HCT116 (cell line): ENCODE measurements around the gene ALG8. TPM values are rescaled to one million over a fixed set of nuclear protein-coding genes. Genes with fewer than 3 reads are reported as not detected.

Experiments used
- ATAC-seq: fragments of 200-7000 bp; cut with Tn5 transposase; 2 replicates; pipeline ENCODE4 v1.9.1; 2020; ENCODE audit warnings: mild to moderate bottlenecking, moderate library complexity
- BruUV-seq: library from RNA; stranded (reverse); fragments of 400-500 nt; replicated peaks from 2 replicates; lab custom pipeline; 2021; lab: Mats Ljungman, UMichigan
- CTCF ChIA-PET: fragments of 300-600 bp; sonication (Branson Sonifier 250); formaldehyde crosslinking; loops from one replicate; lab custom pipeline; 2021; ENCODE audit warnings: antibody characterized with exemption; lab: Charles Lee
- POLR2A ChIA-PET: fragments of 300-600, 350-600 bp; sonication (Branson Sonifier 250); formaldehyde crosslinking; loops from one replicate; lab custom pipeline; 2021; ENCODE audit warnings: antibody characterized with exemption; lab: Charles Lee
- RAD21 ChIA-PET, 2 experiments: fragments of 300-600 bp; sonication (Branson Sonifier 250); formaldehyde crosslinking; loops; one replicate each; lab custom pipeline; 2023; ENCODE audit warnings: low total read pairs in 2 of 2; ENCODE audit not compliant: uncharacterized antibody in 2 of 2, unreplicated experiment in 2 of 2, low non-redundant PET in 1 of 2; lab: Charles Lee
- DNase-seq: peaks from one replicate; pipeline ENCODE4 v3.0.0-alpha.2; 2010; ENCODE audit warnings: low read depth, low spot score
- H2AFZ ChIP-seq: fragments of 200-600 bp; shearing (Covaris generic), sonication (generic); 2 replicates; pipeline ENCODE4 v1.6.1; 2017; ENCODE audit warnings: low read depth, mixed run types, mixed read lengths, antibody characterized with exemption, low read length; ENCODE audit not compliant: poor library complexity, severe bottlenecking
- H3K27ac ChIP-seq: 2 replicates; pipeline ENCODE4 v1.5.1; 2012; ENCODE audit warnings: low read depth, low read length
- H3K27me3 ChIP-seq: fragments of 200-600 bp; sonication (generic); 2 replicates; pipeline ENCODE4 v1.6.1; 2016; ENCODE audit warnings: mixed run types, low read length, mixed read lengths; ENCODE audit not compliant: insufficient read depth
- H3K36me3 ChIP-seq, 2 experiments: fragments of 200-500 bp in 1 of 2; fragments of 200-600 bp in 1 of 2; sonication (Bioruptor generic) in 1 of 2; sonication (generic) in 1 of 2; 2 replicates each; pipeline versions ENCODE4 v1.5.1 to v1.6.1; 2014 to 2016; ENCODE audit warnings: low read length in 2 of 2, inconsistent platforms in 1 of 2, mixed read lengths in 1 of 2, mixed run types in 1 of 2; ENCODE audit not compliant: insufficient read depth in 2 of 2, control insufficient read depth in 1 of 2
- H3K4me1 ChIP-seq, 2 experiments: fragments of 200-600 bp in 1 of 2; sonication (generic) in 1 of 2; 2 replicates each; pipeline versions ENCODE4 v1.5.1 to v1.6.1; 2012 to 2017; ENCODE audit warnings: low read length in 2 of 2, inconsistent platforms in 1 of 2, mild to moderate bottlenecking in 1 of 2, mixed read lengths in 1 of 2, mixed run types in 1 of 2, moderate library complexity in 1 of 2; ENCODE audit not compliant: insufficient read depth in 2 of 2, control insufficient read depth in 1 of 2
- H3K4me2 ChIP-seq: fragments of 200-600 bp; sonication (generic); 2 replicates; pipeline ENCODE4 v1.6.1; 2017; ENCODE audit warnings: mixed run types, low read length, mixed read lengths
- H3K4me3 ChIP-seq, 2 experiments: fragments of 200-600 bp in 1 of 2; sonication (generic) in 1 of 2; replicated peaks in 1 of 2; 2 replicates each; pipeline ENCODE4 v1.5.1; 2011 to 2016; ENCODE audit warnings: low read length in 2 of 2, control low read depth in 1 of 2, low read depth in 1 of 2, mild to moderate bottlenecking in 1 of 2, mixed read lengths in 1 of 2, mixed run types in 1 of 2
- H3K79me2 ChIP-seq: fragments of 200-600 bp; sonication (generic); 2 replicates; pipeline ENCODE4 v1.6.1; 2017; ENCODE audit warnings: mild to moderate bottlenecking, mixed run types, low read length, moderate library complexity, mixed read lengths; ENCODE audit not compliant: insufficient read depth
- H3K9ac ChIP-seq: fragments of 200-600 bp; sonication (generic); 2 replicates; pipeline ENCODE4 v1.6.1; 2016; ENCODE audit warnings: low read length, mixed read lengths
- H3K9me2 ChIP-seq: fragments of 200-600 bp; sonication (generic), shearing (Covaris generic); 2 replicates; pipeline ENCODE4 v1.6.1; 2017; ENCODE audit warnings: mixed run types, mild to moderate bottlenecking, moderate library complexity; ENCODE audit not compliant: insufficient read depth
- H3K9me3 ChIP-seq, 2 experiments: fragments of 200-500 bp in 1 of 2; fragments of 200-600 bp in 1 of 2; sonication (Bioruptor generic) in 1 of 2; sonication (generic) in 1 of 2; 2 replicates each; pipeline ENCODE4 v1.6.1; 2014 to 2017; ENCODE audit warnings: low read length in 2 of 2, mixed read lengths in 2 of 2, inconsistent platforms in 1 of 2, low read depth in 1 of 2, mild to moderate bottlenecking in 1 of 2, mixed run types in 1 of 2, moderate library complexity in 1 of 2; ENCODE audit not compliant: control insufficient read depth in 1 of 2, insufficient read depth in 1 of 2
- H4K20me1 ChIP-seq: fragments of 200-600 bp; sonication (generic), shearing (Covaris generic); 2 replicates; pipeline ENCODE4 v1.6.1; 2017; ENCODE audit warnings: mixed run types, mild to moderate bottlenecking, moderate library complexity; ENCODE audit not compliant: insufficient read depth
- ATF3 ChIP-seq: IDR thresholded peaks from 2 replicates; pipeline ENCODE4 v1.6.1; 2012
- CBX3 ChIP-seq: IDR thresholded peaks from 2 replicates; pipeline ENCODE4 v1.6.1; 2012; ENCODE audit warnings: low read depth
- CEBPB ChIP-seq: IDR thresholded peaks from 2 replicates; pipeline ENCODE4 v1.6.1; 2012; ENCODE audit warnings: low read depth
- CTCF ChIP-seq, 3 experiments: fragments of 200-600 bp in 1 of 3; sonication (generic) in 1 of 3; IDR thresholded peaks in 2 of 3; conservative IDR thresholded peaks in 1 of 3; 2 replicates each; pipeline ENCODE4 v1.5.1; 2012 to 2017; ENCODE audit warnings: low read depth in 2 of 3, low read length in 2 of 3, antibody characterized with exemption in 1 of 3, borderline replicate concordance in 1 of 3, control low read depth in 1 of 3, mild to moderate bottlenecking in 1 of 3, mixed read lengths in 1 of 3, mixed run types in 1 of 3, moderate library complexity in 1 of 3; ENCODE audit not compliant: insufficient read depth in 1 of 3
- EGR1 ChIP-seq: IDR thresholded peaks from 2 replicates; pipeline ENCODE4 v1.6.1; 2012; ENCODE audit warnings: low read depth
- ELF1 ChIP-seq: IDR thresholded peaks from 2 replicates; pipeline ENCODE4 v1.6.1; 2012; ENCODE audit warnings: low read depth, borderline replicate concordance
- EZH2 ChIP-seq: fragments of 200-600 bp; sonication (generic); IDR thresholded peaks from 2 replicates; pipeline ENCODE4 v1.6.1; 2017; ENCODE audit warnings: antibody characterized with exemption, mixed run types
- EZH2phosphoT487 ChIP-seq: fragments of 200-600 bp; IDR thresholded peaks from 2 replicates; pipeline ENCODE4 v1.6.1; 2018; ENCODE audit warnings: antibody characterized with exemption, borderline replicate concordance
- FOSL1 ChIP-seq: IDR thresholded peaks from 2 replicates; pipeline ENCODE4 v1.6.1; 2012; ENCODE audit warnings: low read depth
- JUND ChIP-seq: IDR thresholded peaks from 2 replicates; pipeline ENCODE4 v1.6.1; 2012
- MAX ChIP-seq: IDR thresholded peaks from 2 replicates; pipeline ENCODE4 v1.6.1; 2012
- POLR2A ChIP-seq: IDR thresholded peaks from 2 replicates; pipeline ENCODE4 v1.7.0; 2011; ENCODE audit warnings: borderline replicate concordance; ENCODE audit not compliant: insufficient read depth, insufficient read length; ENCODE audit errors: extremely low read depth
- POLR2AphosphoS5 ChIP-seq: IDR thresholded peaks from 2 replicates; pipeline ENCODE4 v1.6.1; 2011; ENCODE audit warnings: mild to moderate bottlenecking, low read depth, low read length, moderate library complexity
- RAD21 ChIP-seq: IDR thresholded peaks from 2 replicates; pipeline ENCODE4 v1.6.1; 2012; ENCODE audit warnings: low read depth, mild to moderate bottlenecking
- SIN3A ChIP-seq: IDR thresholded peaks from 2 replicates; pipeline ENCODE4 v1.6.1; 2012; ENCODE audit warnings: low read depth
- SP1 ChIP-seq: IDR thresholded peaks from 2 replicates; pipeline ENCODE4 v1.6.1; 2012; ENCODE audit warnings: low read depth
- SRF ChIP-seq: IDR thresholded peaks from 2 replicates; pipeline ENCODE4 v1.6.1; 2012; ENCODE audit warnings: low read depth
- TCF7L2 ChIP-seq: IDR thresholded peaks from 2 replicates; pipeline ENCODE4 v1.7.0; 2011; ENCODE audit warnings: borderline replicate concordance, inconsistent platforms; ENCODE audit not compliant: insufficient read depth, insufficient read length; ENCODE audit errors: extremely low read depth
- YY1 ChIP-seq: IDR thresholded peaks from 2 replicates; pipeline ENCODE4 v1.6.1; 2011; ENCODE audit warnings: low read length, low read depth, moderate library complexity, mild to moderate bottlenecking; ENCODE audit not compliant: insufficient replicate concordance; ENCODE audit errors: extremely low read depth
- ZFX ChIP-seq: fragments of 450-650 bp; IDR thresholded peaks from 2 replicates; pipeline ENCODE4 v1.6.1; 2017
- ZNF274 ChIP-seq: fragments of 200-500 bp; sonication (Bioruptor generic); IDR thresholded peaks from 2 replicates; pipeline ENCODE4 v1.6.1; 2014; ENCODE audit warnings: mild to moderate bottlenecking, low read depth, low read length, inconsistent platforms
- intact Hi-C: fragments of 100-400 bp; cut with micrococcal nuclease; formaldehyde crosslinking; loops from 2 replicates; pipeline ENCODE4 v1.10.0; 2022
- total RNA-seq: library from RNA; stranded (reverse); gene quantifications from one replicate; pipeline ENCODE4 v1.2.1, GENCODE V29; 2021; ENCODE audit not compliant: unreplicated experiment
- TF ChIP-seq, protein P1 (sequence below): IDR thresholded peaks from 2 replicates; pipeline ENCODE4 v1.6.1; 2012; ENCODE audit warnings: low read depth

The ALG8 gene
- total RNA-seq, 1 experiment from 2014 or later, result 50.1 TPM

GRCh38 chr11:78079232-78080083 lies 60.0 kb downstream of the ALG8 start, which contains the start of gene NDUFC2:
Gene NDUFC2 (minus strand): TSS chr11:78079862. CDS start chr11:78079744, 118 bp downstream.
- Histone ChIP-seq H3K4me1 (peaks cover 0 to 17% of the 10 kb centered on the region in 2 experiments; a peak in 3 of 4 replicates), H3K9me3 (no peaks in the 10 kb centered on the region), H3K4me2 (peak within 1 kb of the TSS; percentile 91), H3K36me3 (no peaks in the 10 kb centered on the region), H4K20me1 (no peaks in the 10 kb centered on the region), H3K4me3 (peak within 1 kb of the TSS; percentile 52 to 86), H3K27ac (peak within 1 kb of the TSS; percentile 73), H3K27me3 (no peaks in the 10 kb centered on the region), H3K9me2 (no peaks in the 10 kb centered on the region), H3K79me2 (peaks cover 52% of the 10 kb centered on the region), H3K9ac (peak within 1 kb of the TSS; percentile 93), H2AFZ (peak within 1 kb of the TSS; percentile 87)
- RAD21 ChIA-PET, result no interaction called here
- TSS peak; percentile 76 for BruUV-seq
- POLR2A ChIA-PET, result no interaction called here
- intact Hi-C loops, result no loop called here
- peak; percentile 93 for ATAC-seq
- peak; percentile 57 for DNase-seq
- CTCF ChIA-PET, result interaction anchor here (1.0 kb wide), 1 partner anchor 79 kb away, joined by 3 read pairs; no protein-coding TSS in a partner anchor
- TF ChIP-seq SP1 (peak; percentile 66), POLR2A (peak; percentile 78), JUND (peak; percentile 20; the same call in 1 of the 2 replicates), RAD21 (no peak), MAX (peak; percentile 90), ELF1 (no peak), CTCF (IDR thresholded peaks at IDR 0.05 in 2 of 3, conservative IDR thresholded peaks at IDR 0.05 in 1 of 3; ENCODE audit: borderline replicate concordance in 1 of 3, insufficient read depth in 1 of 3, low read depth in 2 of 3, low read length in 2 of 3) (0 out of 6 replicates have a peak, but pooled peaks of 1 of the 3 experiments have one; percentile 13), POLR2AphosphoS5 (peak; percentile 98), EGR1 (no peak; the same call in 1 of the 2 replicates), CBX3 (peak; percentile 98), ATF3 (no peak), SIN3A (peak; percentile 94), ZNF274 (no peak), SRF (peak; percentile 85), ZFX (peak; percentile 98), EZH2phosphoT487 (no peak), TCF7L2 (peak; percentile 70), FOSL1 (no peak), CEBPB (peak; percentile 18; the same call in 1 of the 2 replicates), YY1 (peak; percentile 84), EZH2 (no peak)
- TF ChIP-seq, protein P1, sequence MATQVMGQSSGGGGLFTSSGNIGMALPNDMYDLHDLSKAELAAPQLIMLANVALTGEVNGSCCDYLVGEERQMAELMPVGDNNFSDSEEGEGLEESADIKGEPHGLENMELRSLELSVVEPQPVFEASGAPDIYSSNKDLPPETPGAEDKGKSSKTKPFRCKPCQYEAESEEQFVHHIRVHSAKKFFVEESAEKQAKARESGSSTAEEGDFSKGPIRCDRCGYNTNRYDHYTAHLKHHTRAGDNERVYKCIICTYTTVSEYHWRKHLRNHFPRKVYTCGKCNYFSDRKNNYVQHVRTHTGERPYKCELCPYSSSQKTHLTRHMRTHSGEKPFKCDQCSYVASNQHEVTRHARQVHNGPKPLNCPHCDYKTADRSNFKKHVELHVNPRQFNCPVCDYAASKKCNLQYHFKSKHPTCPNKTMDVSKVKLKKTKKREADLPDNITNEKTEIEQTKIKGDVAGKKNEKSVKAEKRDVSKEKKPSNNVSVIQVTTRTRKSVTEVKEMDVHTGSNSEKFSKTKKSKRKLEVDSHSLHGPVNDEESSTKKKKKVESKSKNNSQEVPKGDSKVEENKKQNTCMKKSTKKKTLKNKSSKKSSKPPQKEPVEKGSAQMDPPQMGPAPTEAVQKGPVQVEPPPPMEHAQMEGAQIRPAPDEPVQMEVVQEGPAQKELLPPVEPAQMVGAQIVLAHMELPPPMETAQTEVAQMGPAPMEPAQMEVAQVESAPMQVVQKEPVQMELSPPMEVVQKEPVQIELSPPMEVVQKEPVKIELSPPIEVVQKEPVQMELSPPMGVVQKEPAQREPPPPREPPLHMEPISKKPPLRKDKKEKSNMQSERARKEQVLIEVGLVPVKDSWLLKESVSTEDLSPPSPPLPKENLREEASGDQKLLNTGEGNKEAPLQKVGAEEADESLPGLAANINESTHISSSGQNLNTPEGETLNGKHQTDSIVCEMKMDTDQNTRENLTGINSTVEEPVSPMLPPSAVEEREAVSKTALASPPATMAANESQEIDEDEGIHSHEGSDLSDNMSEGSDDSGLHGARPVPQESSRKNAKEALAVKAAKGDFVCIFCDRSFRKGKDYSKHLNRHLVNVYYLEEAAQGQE, result no peak
